Lung (tissue), 12 donors: ENCODE results near the gene OLIG1. TPM values are rescaled to one million over a fixed set of nuclear protein-coding genes. Genes with fewer than 3 reads are reported as not detected.

Experiments
- ATAC-seq: fragments of 200-7000 bp; cut with Tn5 transposase; one replicate; pipeline ENCODE4 v1.9.1; 2020; ENCODE audit warnings: moderate number of reproducible peaks; ENCODE audit not compliant: insufficient read depth, low FRiP score
- DNase-seq, 3 donors: peaks; one replicate each; pipeline ENCODE4 v3.0.0-alpha.2; 2013 to 2017
- H3K27ac ChIP-seq, 2 donors: one replicate each; pipeline ENCODE4 v1.5.1; 2013; ENCODE audit warnings: mild to moderate bottlenecking in 2 of 2, moderate library complexity in 2 of 2, control low read depth in 1 of 2, inconsistent platforms in 1 of 2, low read depth in 1 of 2, low read length in 1 of 2
- H3K27me3 ChIP-seq, 3 donors: one replicate each; pipeline ENCODE4 v1.5.1; 2013; ENCODE audit warnings: low read length in 2 of 3; ENCODE audit not compliant: control insufficient read depth in 3 of 3, insufficient read depth in 3 of 3
- H3K36me3 ChIP-seq, 4 donors: one replicate each; pipeline ENCODE4 v1.5.1; 2013; ENCODE audit warnings: low read length in 4 of 4, mild to moderate bottlenecking in 1 of 4, moderate library complexity in 1 of 4; ENCODE audit not compliant: control insufficient read depth in 4 of 4, insufficient read depth in 4 of 4
- H3K4me1 ChIP-seq, 5 donors: one replicate each; pipeline ENCODE4 v1.5.1; 2013; ENCODE audit warnings: low read length in 5 of 5, mild to moderate bottlenecking in 2 of 5, moderate library complexity in 1 of 5; ENCODE audit not compliant: control insufficient read depth in 5 of 5, insufficient read depth in 5 of 5
- H3K4me3 ChIP-seq: one replicate; pipeline ENCODE4 v1.5.1; 2013; ENCODE audit warnings: mild to moderate bottlenecking, control low read depth, moderate library complexity
- H3K9ac ChIP-seq, 2 donors: one replicate each; pipeline ENCODE4 v1.5.1; 2013; ENCODE audit warnings: low read length in 2 of 2, control low read depth in 1 of 2; ENCODE audit not compliant: insufficient read depth in 1 of 2
- H3K9me3 ChIP-seq, 4 donors: one replicate each; pipeline ENCODE4 v1.5.1; 2013; ENCODE audit warnings: low read length in 3 of 4, mild to moderate bottlenecking in 1 of 4, moderate library complexity in 1 of 4; ENCODE audit not compliant: control insufficient read depth in 4 of 4, insufficient read depth in 3 of 4
- CTCF ChIP-seq: IDR thresholded peaks from 2 replicates; pipeline ENCODE4 v1.5.1; 2012; ENCODE audit warnings: mild to moderate bottlenecking; ENCODE audit errors: control extremely low read depth, extremely low read depth
- WGBS, 2 donors: extraction: QIAGEN DNeasy Blood & Tissue Kit; methylation state at CpG; one replicate each; pipeline ENCODE4 v1.1.7; 2013; 5-methylcytosine and 5-hydroxymethylcytosine counted together
- polyA plus RNA-seq, 2 donors: library from polyadenylated mRNA; stranded (reverse); fragments of 200-250 nt; gene quantifications; one replicate each; pipeline ENCODE4 v1.2.1, GENCODE V29; 2013
- total RNA-seq, 2 donors: library from RNA; depleted of rRNA in 1 of 2; stranded (reverse); fragments of >200 nt in 1 of 2; gene quantifications; one replicate each; pipeline ENCODE4 v1.2.1, GENCODE V29; 2014 to 2021
- donor health status: control.
- donor health status: control.
- donor health status: Bipolar disorder and iron deficiency.
- donor health status: healthy.
- donor health status: DM: yes; HTN: yes; CAD: no.

OLIG1 gene
- total and polyA plus RNA-seq, 4 donors = 1.2 to 4.1 (median 1.7) TPM

DNA sequence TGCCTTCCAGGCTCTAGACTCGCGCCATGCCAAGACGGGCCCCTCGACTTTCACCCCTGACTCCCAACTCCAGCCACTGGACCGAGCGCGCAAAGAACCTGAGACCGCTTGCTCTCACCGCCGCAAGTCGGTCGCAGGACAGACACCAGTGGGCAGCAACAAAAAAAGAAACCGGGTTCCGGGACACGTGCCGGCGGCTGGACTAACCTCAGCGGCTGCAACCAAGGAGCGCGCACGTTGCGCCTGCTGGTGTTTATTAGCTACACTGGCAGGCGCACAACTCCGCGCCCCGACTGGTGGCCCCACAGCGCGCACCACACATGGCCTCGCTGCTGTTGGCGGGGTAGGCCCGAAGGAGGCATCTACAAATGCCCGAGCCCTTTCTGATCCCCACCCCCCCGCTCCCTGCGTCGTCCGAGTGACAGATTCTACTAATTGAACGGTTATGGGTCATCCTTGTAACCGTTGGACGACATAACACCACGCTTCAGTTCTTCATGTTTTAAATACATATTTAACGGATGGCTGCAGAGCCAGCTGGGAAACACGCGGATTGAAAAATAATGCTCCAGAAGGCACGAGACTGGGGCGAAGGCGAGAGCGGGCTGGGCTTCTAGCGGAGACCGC, 46.3 kb upstream of the OLIG1 start:
- WGBS, 2 donors = 3 to 5% methylated on average over 49 of the region's 49 CpGs
- peak in 1 of 3 donors; percentile 26 for DNase-seq
- no peak overlapping the region for H3K4me3 ChIP-seq

DNA sequence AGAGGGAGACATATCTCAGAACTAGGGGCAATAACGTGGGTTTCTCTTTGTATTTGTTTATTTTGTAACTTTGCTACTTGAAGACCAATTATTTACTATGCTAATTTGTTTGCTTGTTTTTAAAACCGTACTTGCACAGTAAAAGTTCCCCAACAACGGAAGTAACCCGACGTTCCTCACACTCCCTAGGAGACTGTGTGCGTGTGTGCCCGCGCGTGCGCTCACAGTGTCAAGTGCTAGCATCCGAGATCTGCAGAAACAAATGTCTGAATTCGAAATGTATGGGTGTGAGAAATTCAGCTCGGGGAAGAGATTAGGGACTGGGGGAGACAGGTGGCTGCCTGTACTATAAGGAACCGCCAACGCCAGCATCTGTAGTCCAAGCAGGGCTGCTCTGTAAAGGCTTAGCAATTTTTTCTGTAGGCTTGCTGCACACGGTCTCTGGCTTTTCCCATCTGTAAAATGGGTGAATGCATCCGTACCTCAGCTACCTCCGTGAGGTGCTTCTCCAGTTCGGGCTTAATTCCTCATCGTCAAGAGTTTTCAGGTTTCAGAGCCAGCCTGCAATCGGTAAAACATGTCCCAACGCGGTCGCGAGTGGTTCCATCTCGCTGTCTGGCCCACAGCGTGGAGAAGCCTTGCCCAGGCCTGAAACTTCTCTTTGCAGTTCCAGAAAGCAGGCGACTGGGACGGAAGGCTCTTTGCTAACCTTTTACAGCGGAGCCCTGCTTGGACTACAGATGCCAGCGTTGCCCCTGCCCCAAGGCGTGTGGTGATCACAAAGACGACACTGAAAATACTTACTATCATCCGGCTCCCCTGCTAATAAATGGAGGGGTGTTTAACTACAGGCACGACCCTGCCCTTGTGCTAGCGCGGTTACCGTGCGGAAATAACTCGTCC, 45.5 kb upstream of the OLIG1 start:
- no peak overlapping the region for H3K4me3 ChIP-seq
- no peak for DNase-seq

More for the DNA sequence above, 46.3 kb upstream of the OLIG1 start:
- TF ChIP-seq CTCF = no peak
- Histone ChIP-seq H3K36me3 (no peaks in the 10 kb centered on the region), H3K9me3 (peaks cover 0 to 6% (median 0%) of the 10 kb centered on the region in 4 donors), H3K27me3 (peaks cover 55 to 95% (median 80%) of the 10 kb centered on the region in 3 donors), H3K27ac (no peak overlapping the region), H3K4me1 (peaks cover 0 to 26% (median 4%) of the 10 kb centered on the region in 5 donors), H3K9ac (no peak overlapping the region)
- no peak for ATAC-seq

DNA sequence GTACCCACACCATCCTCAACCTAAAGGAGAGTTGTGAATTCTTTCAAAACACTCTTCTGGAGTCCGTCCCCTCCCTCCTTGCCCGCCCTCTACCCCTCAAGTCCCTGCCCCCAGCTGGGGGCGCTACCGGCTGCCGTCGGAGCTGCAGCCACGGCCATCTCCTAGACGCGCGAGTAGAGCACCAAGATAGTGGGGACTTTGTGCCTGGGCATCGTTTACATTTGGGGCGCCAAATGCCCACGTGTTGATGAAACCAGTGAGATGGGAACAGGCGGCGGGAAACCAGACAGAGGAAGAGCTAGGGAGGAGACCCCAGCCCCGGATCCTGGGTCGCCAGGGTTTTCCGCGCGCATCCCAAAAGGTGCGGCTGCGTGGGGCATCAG, 44.8 kb upstream of the OLIG1 start:
- 4 to 6% methylated on average over 22 of the region's 22 CpGs for WGBS, 2 donors
- DNase-seq (no peak), ATAC-seq (no peak)
- H3K4me3 ChIP-seq = no peak overlapping the region
- no peak overlapping the region for H3K27ac ChIP-seq
- H3K4me1 ChIP-seq = peaks cover 0 to 28% (median 4%) of the 10 kb centered on the region in 5 donors
- peaks cover 52 to 96% (median 84%) of the 10 kb centered on the region in 3 donors for H3K27me3 ChIP-seq
- no peak for TF ChIP-seq CTCF
- no peak overlapping the region for H3K9ac ChIP-seq
- no peaks in the 10 kb centered on the region for H3K36me3 ChIP-seq
- peaks cover 0 to 3% (median 0%) of the 10 kb centered on the region in 4 donors for H3K9me3 ChIP-seq

More for the DNA sequence above, 45.5 kb upstream of the OLIG1 start:
- Histone ChIP-seq H3K9me3 (peaks cover 0 to 6% (median 0%) of the 10 kb centered on the region in 4 donors), H3K27me3 (peaks cover 52 to 95% (median 80%) of the 10 kb centered on the region in 3 donors), H3K36me3 (no peaks in the 10 kb centered on the region), H3K9ac (no peak overlapping the region), H3K27ac (no peak overlapping the region), H3K4me1 (peaks cover 0 to 33% (median 4%) of the 10 kb centered on the region in 5 donors)
- WGBS, 2 donors = 9% methylated on average over 40 of the region's 40 CpGs
- no peak for ATAC-seq
- TF ChIP-seq CTCF = no peak
